ENCODE measurements around the gene ADGRB2.

ADGRB2 gene

DNA sequence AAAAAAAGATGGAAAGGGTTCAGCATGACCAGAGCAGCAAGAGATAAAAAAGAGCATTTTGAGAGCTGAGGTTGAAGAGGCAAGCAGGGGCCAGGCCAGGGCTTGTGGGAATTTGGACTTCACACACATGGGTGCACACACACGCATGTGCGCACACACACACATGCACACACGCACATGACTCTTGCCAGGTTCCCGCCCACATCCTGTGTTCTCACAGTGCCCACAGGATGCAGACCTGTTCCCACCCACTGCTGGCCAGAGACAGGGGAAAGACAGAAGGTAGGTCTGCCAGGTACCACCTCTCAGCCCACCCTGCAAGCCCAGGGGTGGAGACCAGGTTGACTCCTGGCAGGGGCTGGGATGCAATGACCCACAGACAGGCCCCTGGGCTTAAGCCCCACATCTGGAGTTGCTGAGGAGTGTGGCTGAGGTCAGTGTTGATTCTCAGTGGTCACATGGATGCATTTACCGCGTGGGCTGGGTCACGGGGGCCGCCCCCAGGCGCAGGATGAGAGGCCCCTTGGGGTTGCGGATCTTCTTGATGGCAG lies 64.7 kb downstream of the ADGRB2 start:
- Histone ChIP-seq H3K36me3 (ENCODE audit: control insufficient read depth, insufficient read depth, low read length) (no peaks in the 10 kb centered on the region), H3K4me2 (ENCODE audit: low read length) (no peak overlapping the region), H3K79me2 (no peaks in the 10 kb centered on the region), H3K9me3 (ENCODE audit: control insufficient read depth, low read length) (no peaks in the 10 kb centered on the region), H3K27me3 (ENCODE audit: control insufficient read depth, insufficient read depth, low read length) (no peaks in the 10 kb centered on the region), H3K27ac (no peak overlapping the region), H2AFZ (no peak overlapping the region), H3K4me3 (ENCODE audit: low read depth, low read length) (no peak overlapping the region), H3K9ac (no peak overlapping the region), H3K4me1 (peaks cover 4% of the 10 kb centered on the region)
- TF ChIP-seq, protein P1, sequence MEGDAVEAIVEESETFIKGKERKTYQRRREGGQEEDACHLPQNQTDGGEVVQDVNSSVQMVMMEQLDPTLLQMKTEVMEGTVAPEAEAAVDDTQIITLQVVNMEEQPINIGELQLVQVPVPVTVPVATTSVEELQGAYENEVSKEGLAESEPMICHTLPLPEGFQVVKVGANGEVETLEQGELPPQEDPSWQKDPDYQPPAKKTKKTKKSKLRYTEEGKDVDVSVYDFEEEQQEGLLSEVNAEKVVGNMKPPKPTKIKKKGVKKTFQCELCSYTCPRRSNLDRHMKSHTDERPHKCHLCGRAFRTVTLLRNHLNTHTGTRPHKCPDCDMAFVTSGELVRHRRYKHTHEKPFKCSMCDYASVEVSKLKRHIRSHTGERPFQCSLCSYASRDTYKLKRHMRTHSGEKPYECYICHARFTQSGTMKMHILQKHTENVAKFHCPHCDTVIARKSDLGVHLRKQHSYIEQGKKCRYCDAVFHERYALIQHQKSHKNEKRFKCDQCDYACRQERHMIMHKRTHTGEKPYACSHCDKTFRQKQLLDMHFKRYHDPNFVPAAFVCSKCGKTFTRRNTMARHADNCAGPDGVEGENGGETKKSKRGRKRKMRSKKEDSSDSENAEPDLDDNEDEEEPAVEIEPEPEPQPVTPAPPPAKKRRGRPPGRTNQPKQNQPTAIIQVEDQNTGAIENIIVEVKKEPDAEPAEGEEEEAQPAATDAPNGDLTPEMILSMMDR (IDR thresholded peaks at IDR 0.05) = no peak

DNA sequence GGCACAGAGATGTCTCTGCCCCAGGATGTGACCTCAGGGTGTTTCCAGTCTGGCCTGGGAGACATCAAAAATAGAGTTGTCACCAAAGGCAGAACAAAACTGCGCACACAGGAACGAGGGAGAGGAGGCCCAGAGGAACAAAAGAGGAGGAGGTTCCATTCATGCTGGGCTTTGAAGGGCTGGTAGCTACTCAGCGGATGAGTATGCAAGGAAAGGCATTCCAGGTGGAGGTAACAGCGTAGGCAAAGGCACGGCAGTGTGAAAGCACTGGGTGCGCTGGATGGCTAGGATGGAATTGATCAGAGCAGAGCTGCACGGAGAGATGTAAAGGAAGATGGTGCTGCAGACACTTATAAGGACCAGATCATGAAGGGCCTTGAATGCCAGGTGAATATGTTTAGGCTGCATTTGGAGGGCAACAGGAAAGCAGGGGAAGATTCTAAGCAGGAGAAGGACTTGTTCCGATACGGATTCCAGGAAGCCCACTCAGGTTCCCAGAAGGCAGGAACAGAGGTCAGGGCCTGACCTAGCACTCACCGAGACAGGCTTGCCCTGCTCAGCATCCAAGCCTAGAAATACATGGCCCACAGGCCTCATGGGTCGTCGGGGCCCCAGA lies 66.7 kb downstream of the ADGRB2 start:
- no peak overlapping the region for H2AFZ ChIP-seq
- TF ChIP-seq, protein P1 (IDR thresholded peaks at IDR 0.05) = no peak
- H3K36me3 ChIP-seq (ENCODE audit: control insufficient read depth, insufficient read depth, low read length) = no peaks in the 10 kb centered on the region
- no peak overlapping the region for H3K27ac ChIP-seq
- peaks cover 4% of the 10 kb centered on the region for H3K4me1 ChIP-seq
- no peak overlapping the region for H3K4me3 ChIP-seq (ENCODE audit: low read depth, low read length)
- no peaks in the 10 kb centered on the region for H3K27me3 ChIP-seq (ENCODE audit: control insufficient read depth, insufficient read depth, low read length)
- no peaks in the 10 kb centered on the region for H3K9me3 ChIP-seq (ENCODE audit: control insufficient read depth, low read length)
- H3K79me2 ChIP-seq = no peaks in the 10 kb centered on the region
- H3K4me2 ChIP-seq (ENCODE audit: low read length) = no peak overlapping the region
- H3K9ac ChIP-seq = no peak overlapping the region

DNA sequence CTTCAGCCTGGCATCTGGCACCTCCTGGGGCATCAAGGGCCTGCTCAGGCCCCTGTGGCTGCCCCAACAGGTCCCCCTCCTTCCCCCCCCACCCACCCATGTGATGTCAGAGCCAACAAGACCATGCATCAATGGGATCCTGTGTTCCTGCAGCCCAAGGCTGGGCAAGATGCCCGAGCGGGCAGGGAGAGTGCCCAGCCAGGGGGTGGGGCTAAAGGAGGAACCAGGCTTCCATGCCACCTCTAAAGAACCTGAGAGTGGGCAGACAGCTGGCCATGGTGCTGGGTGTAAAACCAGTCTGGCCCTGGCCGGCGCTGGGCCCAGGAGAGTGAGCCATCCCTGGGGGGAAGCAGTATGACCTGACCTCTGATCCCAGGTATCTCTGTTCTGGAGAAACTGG lies 67.9 kb downstream of the ADGRB2 start:
- no peak overlapping the region for H2AFZ ChIP-seq
- TF ChIP-seq, protein P1 (IDR thresholded peaks at IDR 0.05) = no peak
- H3K27me3 ChIP-seq (ENCODE audit: control insufficient read depth, insufficient read depth, low read length) = no peaks in the 10 kb centered on the region
- no peaks in the 10 kb centered on the region for H3K9me3 ChIP-seq (ENCODE audit: control insufficient read depth, low read length)
- H3K4me1 ChIP-seq = peaks cover 3% of the 10 kb centered on the region
- H3K79me2 ChIP-seq = no peaks in the 10 kb centered on the region
- H3K36me3 ChIP-seq (ENCODE audit: control insufficient read depth, insufficient read depth, low read length) = no peaks in the 10 kb centered on the region
- no peak overlapping the region for H3K4me2 ChIP-seq (ENCODE audit: low read length)
- no peak overlapping the region for H3K9ac ChIP-seq
- H3K27ac ChIP-seq = no peak overlapping the region
- no peak overlapping the region for H3K4me3 ChIP-seq (ENCODE audit: low read depth, low read length)

DNA sequence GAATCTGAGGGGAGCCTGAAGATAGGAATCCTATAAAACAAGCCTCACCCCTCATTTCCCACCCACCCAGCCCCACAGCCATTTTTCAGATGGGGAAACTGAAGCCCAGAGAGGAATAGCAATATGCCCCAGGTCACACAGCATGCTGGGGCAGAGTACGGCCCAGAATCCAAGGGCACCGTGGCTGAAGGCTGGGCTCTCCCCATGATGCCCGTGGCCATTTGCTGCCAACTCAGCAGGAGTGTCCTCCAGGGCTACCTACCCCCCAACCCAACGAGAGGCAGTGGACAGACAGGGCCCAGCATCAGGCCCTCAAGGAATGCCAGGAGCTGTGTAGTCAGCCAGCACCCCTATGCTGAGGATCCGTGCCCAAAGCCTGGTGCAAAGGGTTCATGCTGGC lies 68.8 kb downstream of the ADGRB2 start:
- no peaks in the 10 kb centered on the region for H3K4me1 ChIP-seq
- H3K9ac ChIP-seq = no peak overlapping the region
- no peaks in the 10 kb centered on the region for H3K27me3 ChIP-seq (ENCODE audit: control insufficient read depth, insufficient read depth, low read length)
- H3K36me3 ChIP-seq (ENCODE audit: control insufficient read depth, insufficient read depth, low read length) = no peaks in the 10 kb centered on the region
- no peaks in the 10 kb centered on the region for H3K9me3 ChIP-seq (ENCODE audit: control insufficient read depth, low read length)
- no peak overlapping the region for H2AFZ ChIP-seq
- TF ChIP-seq, protein P1 (IDR thresholded peaks at IDR 0.05) = no peak
- no peak overlapping the region for H3K4me3 ChIP-seq (ENCODE audit: low read depth, low read length)
- H3K27ac ChIP-seq = no peak overlapping the region
- H3K79me2 ChIP-seq = no peaks in the 10 kb centered on the region
- H3K4me2 ChIP-seq (ENCODE audit: low read length) = no peak overlapping the region

DNA sequence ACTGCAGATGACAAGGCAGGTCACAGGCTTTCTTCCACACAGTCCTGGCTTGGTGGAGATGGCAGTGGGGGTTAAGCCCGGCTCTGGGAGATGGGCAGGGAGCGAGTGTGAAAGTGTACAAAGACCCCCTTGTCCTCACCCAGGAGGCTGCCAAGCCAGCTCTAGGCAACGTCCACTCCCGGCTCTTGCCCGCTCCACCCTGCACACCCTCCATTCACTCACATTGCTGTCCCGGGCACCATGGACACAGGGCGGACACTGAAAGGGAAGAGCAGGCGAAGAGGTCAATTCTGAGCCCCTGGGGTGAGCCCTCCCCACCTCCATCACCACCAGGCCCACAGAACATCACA lies 69.2 kb downstream of the ADGRB2 start:
- TF ChIP-seq, protein P1 (IDR thresholded peaks at IDR 0.05) = no peak
- no peaks in the 10 kb centered on the region for H3K27me3 ChIP-seq (ENCODE audit: control insufficient read depth, insufficient read depth, low read length)
- no peak overlapping the region for H3K4me2 ChIP-seq (ENCODE audit: low read length)
- H2AFZ ChIP-seq = no peak overlapping the region
- no peaks in the 10 kb centered on the region for H3K4me1 ChIP-seq
- no peaks in the 10 kb centered on the region for H3K79me2 ChIP-seq
- H3K36me3 ChIP-seq (ENCODE audit: control insufficient read depth, insufficient read depth, low read length) = no peaks in the 10 kb centered on the region
- H3K27ac ChIP-seq = no peak overlapping the region
- H3K9ac ChIP-seq = no peak overlapping the region
- no peaks in the 10 kb centered on the region for H3K9me3 ChIP-seq (ENCODE audit: control insufficient read depth, low read length)
- no peak overlapping the region for H3K4me3 ChIP-seq (ENCODE audit: low read depth, low read length)

Data from parathyroid adenoma (tissue), 2 donors.